Transverse colon (tissue), 4 donors: ENCODE data around the gene SERGEF.

ENCODE experiments used
- CTCF ChIP-seq, 5 experiments: fragments of 200-600 bp in 3 of 5; fragments of 450-650 bp in 2 of 5; sonication (generic) in 3 of 5; IDR thresholded peaks; 1 replicate in 2 of 5; 2 replicates in 3 of 5; pipeline ENCODE4 v1.5.1; 2016 to 2017; ENCODE audit warnings: antibody characterized with exemption in 5 of 5, inconsistent platforms in 3 of 5, mild to moderate bottlenecking in 2 of 5, moderate library complexity in 1 of 5
- EP300 ChIP-seq: sonication (generic); formaldehyde crosslinking; IDR thresholded peaks from one replicate; pipeline ENCODE4 v1.6.1; 2017; ENCODE audit warnings: antibody characterized with exemption, low read depth
- POLR2A ChIP-seq: fragments of 450-650 bp; IDR thresholded peaks from one replicate; pipeline ENCODE4 v1.6.1; 2016; ENCODE audit warnings: antibody characterized with exemption, mild to moderate bottlenecking, moderate library complexity
- POLR2AphosphoS5 ChIP-seq, 3 donors: sonication (generic); formaldehyde crosslinking; IDR thresholded peaks; one replicate each; pipeline ENCODE4 v1.6.1; 2016; ENCODE audit warnings: antibody characterized with exemption in 3 of 3

DNA sequence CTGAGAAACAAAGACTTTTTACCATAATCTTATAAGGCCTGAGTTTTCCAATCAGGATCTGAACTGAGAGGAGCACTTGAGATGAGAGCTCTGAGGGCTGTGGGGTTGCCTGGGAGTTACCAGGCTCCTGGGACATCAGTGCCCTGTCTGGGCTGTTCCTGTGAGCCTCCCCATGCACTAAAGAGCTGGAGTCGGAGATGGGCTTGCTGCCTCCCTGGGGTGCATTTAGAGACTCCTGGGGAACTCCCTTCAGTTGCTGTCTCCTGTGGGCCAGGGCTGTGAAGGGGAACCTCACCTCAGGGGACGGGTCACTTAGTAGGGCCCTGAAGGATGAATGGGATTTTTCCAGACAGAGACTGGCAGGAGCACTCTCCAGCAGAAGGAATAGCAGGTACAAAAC, 244.9 kb downstream of the SERGEF start:
- TF ChIP-seq POLR2AphosphoS5 (IDR thresholded peaks at IDR 0.05) (no peak), POLR2A (no peak), CTCF (IDR thresholded peaks at IDR 0.05) (no peak), EP300 (no peak)
